ENCODE measurements around the gene NUDT9.
"Not testable (repeated sequence)": the region's sequence is repeated elsewhere in the genome, so short reads cannot be mapped to it uniquely, and the experiment has no call there.

The NUDT9 gene

GRCh38 chr4:87422104-87423052 is at the start of gene NUDT9:
NUDT9 (plus strand) TSS chr4:87422573; CDS start chr4:87422906, 333 bp downstream.
- no peak; the same call in 1 of the 2 replicates for TF ChIP-seq CTCF (IDR thresholded peaks at IDR 0.05; ENCODE audit: low read depth, low read length)
- peak; percentile 86 for DNase-seq (ENCODE audit: extremely low read depth, low read depth)

- DNase-seq (ENCODE audit: extremely low read depth, low read depth), result peak; percentile 74
- peak; percentile 75 for TF ChIP-seq CTCF (IDR thresholded peaks at IDR 0.05; ENCODE audit: low read depth, low read length)
Observed at GRCh38 chr4:87375719-87376291, 46.6 kb upstream of the NUDT9 start.

- no peak for TF ChIP-seq CTCF (IDR thresholded peaks at IDR 0.05; ENCODE audit: low read depth, low read length)
- DNase-seq (ENCODE audit: extremely low read depth, low read depth), result no peak
Observed at GRCh38 chr4:87377816-87378215, 44.6 kb upstream of the NUDT9 start.

GRCh38 chr4:87382116-87382515 is 40.3 kb upstream of the NUDT9 start:
- TF ChIP-seq CTCF (IDR thresholded peaks at IDR 0.05; ENCODE audit: low read depth, low read length), result no peak
- DNase-seq (ENCODE audit: extremely low read depth, low read depth), result no peak

- no peak for DNase-seq (ENCODE audit: extremely low read depth, low read depth)
- no peak for TF ChIP-seq CTCF (IDR thresholded peaks at IDR 0.05; ENCODE audit: low read depth, low read length)
Observed at GRCh38 chr4:87382931-87383330, 39.4 kb upstream of the NUDT9 start.

- not testable (repeated sequence) for DNase-seq (ENCODE audit: extremely low read depth, low read depth)
Observed at GRCh38 chr4:87384466-87385132, 37.8 kb upstream of the NUDT9 start.

GRCh38 chr4:87387237-87387636 is 35.1 kb upstream of the NUDT9 start:
- DNase-seq (ENCODE audit: extremely low read depth, low read depth), result no peak
- TF ChIP-seq CTCF (IDR thresholded peaks at IDR 0.05; ENCODE audit: low read depth, low read length), result no peak
